Adrenal gland (tissue), 12 donors: Measurements from ENCODE around the gene TMEM108. TPM values are rescaled to one million over a fixed set of nuclear protein-coding genes. Genes with fewer than 3 reads are reported as not detected.

Source experiments
- DNase-seq, 7 donors: peaks; one replicate each; pipeline ENCODE4 v3.0.0-alpha.2; 2019 to 2020
- H3K27ac ChIP-seq, 5 donors: fragments of 200-600 bp; sonication (generic) in 4 of 5; 1 replicate in 3 of 5; 2 replicates in 2 of 5; pipeline versions ENCODE4 v1.5.1 to v1.8.0; 2016 to 2020; ENCODE audit warnings: mild to moderate bottlenecking in 1 of 5
- H3K27me3 ChIP-seq: fragments of 200-600 bp; 2 replicates; pipeline ENCODE4 v1.8.0; 2021
- H3K36me3 ChIP-seq, 2 donors: fragments of 200-600 bp; replicated peaks in 1 of 2; 1 replicate in 1 of 2; 2 replicates in 1 of 2; pipeline versions ENCODE4 v1.5.1 to v1.8.0; 2018 to 2022
- H3K4me1 ChIP-seq, 2 donors: fragments of 200-600 bp; replicated peaks in 1 of 2; 1 replicate in 1 of 2; 2 replicates in 1 of 2; pipeline versions ENCODE4 v1.5.1 to v1.8.0; 2018 to 2021
- H3K4me3 ChIP-seq, 4 donors: fragments of 200-600 bp; sonication (generic) in 3 of 4; one replicate each; pipeline ENCODE4 v1.5.1; 2016 to 2018
- H3K9me3 ChIP-seq, 3 donors: fragments of 200-600 bp; sonication (generic) in 1 of 3; replicated peaks in 1 of 3; 1 replicate in 2 of 3; 2 replicates in 1 of 3; pipeline versions ENCODE4 v1.5.1 to v1.8.0; 2016 to 2021
- CTCF ChIP-seq, 6 experiments: fragments of 450-650 bp in 4 of 6; fragments of 200-600 bp in 2 of 6; sonication (generic) in 1 of 6; IDR thresholded peaks; 1 replicate in 5 of 6; 2 replicates in 1 of 6; pipeline versions ENCODE4 v1.5.1 to v1.8.0; 2016 to 2021; ENCODE audit warnings: antibody characterized with exemption in 6 of 6, mild to moderate bottlenecking in 2 of 6, moderate library complexity in 1 of 6
- POLR2A ChIP-seq, 2 donors: fragments of 450-650 bp; IDR thresholded peaks; one replicate each; pipeline ENCODE4 v1.6.1; 2017; ENCODE audit warnings: antibody characterized with exemption in 2 of 2, mild to moderate bottlenecking in 2 of 2, moderate library complexity in 1 of 2
- WGBS, 4 donors: extraction: QIAGEN DNeasy Blood & Tissue Kit in 2 of 4; methylation state at CpG; one replicate each; pipeline versions ENCODE4 v1.1.5 to v1.1.7; 2013 to 2017; 5-methylcytosine and 5-hydroxymethylcytosine counted together
- intact Hi-C, 2 donors: fragments of 100-400 bp; cut with DNase I; formaldehyde crosslinking; loops; one replicate each; pipeline versions ENCODE4 v1.14.1 to v1.15.0; 2022 to 2023
- polyA plus RNA-seq, 3 donors: library from polyadenylated mRNA; stranded (reverse); fragments of 200-250 nt in 2 of 3; fragments of 350-450 nt in 1 of 3; fragmentation: Illumina TruSeq in 1 of 3; extraction: RNeasy Lipid Tissue Mini Kit (QIAGEN cat#74804) in 1 of 3; gene quantifications; one replicate each; pipeline ENCODE4 v1.2.3, GENCODE V29; 2013 to 2014
- total RNA-seq, 9 donors: library from RNA; depleted of rRNA in 4 of 9; stranded (reverse); fragments of >200 nt in 4 of 9; fragments of 120-200 nt in 1 of 9; fragmentation: NEBNext Ultra II Directional in 1 of 9; extraction: Animal tissue kit (Norgen Biotek cat#: 25700) in 1 of 9; gene quantifications; one replicate each; pipeline versions ENCODE4 v1.1.0 to v1.2.4, GENCODE V29; 2013 to 2023
- donor health status: healthy with polysubstance abuse.
- donor health status: Bipolar disorder and iron deficiency.
- donor health status: DM: yes; HTN: yes; CAD: no.
- donor health status: DM: no; HTN: no; CAD: no.
- donor health status: DM: no; HTN: no; CAD: no.
- donor health status: DM: yes; HTN: yes; CAD: no.

The TMEM108 gene
- total and polyA plus RNA-seq, 12 donors, result 0.67 to 38.0 (median 14.8) TPM

GRCh38 chr3:133414021-133414392, 375.8 kb downstream of the TMEM108 start:
- no peaks in the 10 kb centered on the region for H3K9me3 ChIP-seq
- H3K27me3 ChIP-seq, result no peaks in the 10 kb centered on the region
- H3K36me3 ChIP-seq, result no peaks in the 10 kb centered on the region
- no peak overlapping the region for H3K4me3 ChIP-seq
- DNase-seq, result no peak
- no peak overlapping the region for H3K27ac ChIP-seq
- no peak for TF ChIP-seq POLR2A (IDR thresholded peaks at IDR 0.05)
- no peak for TF ChIP-seq CTCF (IDR thresholded peaks at IDR 0.05)
- intact Hi-C loops, result no loop called here
- 72 to 92% (median 77%) methylated on average over 4 of the region's 4 CpGs for WGBS, 4 donors
- H3K4me1 ChIP-seq, result peaks cover 0 to 4% of the 10 kb centered on the region in 2 donors

GRCh38 chr3:133418361-133418760, 380.2 kb downstream of the TMEM108 start:
- H3K9me3 ChIP-seq, result no peaks in the 10 kb centered on the region
- 73 to 78% (median 75%) methylated on average over 7 of the region's 7 CpGs for WGBS, 4 donors
- no peak for TF ChIP-seq CTCF (IDR thresholded peaks at IDR 0.05)
- TF ChIP-seq POLR2A (IDR thresholded peaks at IDR 0.05), result no peak
- no peak overlapping the region for H3K27ac ChIP-seq
- DNase-seq, result no peak
- intact Hi-C loops, result no loop called here
- H3K27me3 ChIP-seq, result no peaks in the 10 kb centered on the region
- H3K4me3 ChIP-seq, result no peak overlapping the region
- no peaks in the 10 kb centered on the region for H3K4me1 ChIP-seq
- H3K36me3 ChIP-seq, result no peaks in the 10 kb centered on the region

- Histone ChIP-seq H3K4me3 (no peak overlapping the region), H3K4me1 (peaks cover 0 to 4% of the 10 kb centered on the region in 2 donors), H3K9me3 (no peaks in the 10 kb centered on the region), H3K27me3 (no peaks in the 10 kb centered on the region), H3K36me3 (no peaks in the 10 kb centered on the region), H3K27ac (no peak overlapping the region)
- WGBS, 4 donors, result 75 to 86% (median 84%) methylated on average over 12 to 15 of the region's 15 CpGs
- no peak for TF ChIP-seq CTCF (IDR thresholded peaks at IDR 0.05)
- TF ChIP-seq POLR2A (IDR thresholded peaks at IDR 0.05), result no peak
- intact Hi-C loops, result no loop called here
- no peak for DNase-seq
Observed at GRCh38 chr3:133419151-133419909, 381.1 kb downstream of the TMEM108 start.

GRCh38 chr3:133424937-133425869, 387.0 kb downstream of the TMEM108 start:
- Histone ChIP-seq H3K36me3 (no peaks in the 10 kb centered on the region), H3K9me3 (no peaks in the 10 kb centered on the region), H3K4me3 (no peak overlapping the region), H3K4me1 (peaks cover 0 to 4% of the 10 kb centered on the region in 2 donors), H3K27me3 (no peaks in the 10 kb centered on the region), H3K27ac (no peak overlapping the region)
- TF ChIP-seq POLR2A (IDR thresholded peaks at IDR 0.05) (no peak), CTCF (IDR thresholded peaks at IDR 0.05) (no peak)
- DNase-seq, result no peak
- WGBS, 4 donors, result 76 to 83% (median 79%) methylated on average over 8 to 9 of the region's 9 CpGs
- intact Hi-C loops, result loop anchor here (5.0 kb wide), 2 partner anchors 383 to 698 kb away; no protein-coding TSS in a partner anchor
